IPS-18c (cell line): ENCODE measurements around the gene ASPG.

ENCODE experiments used
- H3K4me3 ChIP-seq: 2 replicates; pipeline ENCODE4 v1.7.0; 2013; ENCODE audit warnings: low read depth, mild to moderate bottlenecking, low read length, moderate library complexity; ENCODE audit not compliant: insufficient read depth
- H3K9me3 ChIP-seq: one replicate; pipeline ENCODE4 v1.6.1; 2013; ENCODE audit warnings: mild to moderate bottlenecking, low read length, moderate library complexity; ENCODE audit not compliant: control insufficient read depth, insufficient read depth

Gene ASPG

DNA sequence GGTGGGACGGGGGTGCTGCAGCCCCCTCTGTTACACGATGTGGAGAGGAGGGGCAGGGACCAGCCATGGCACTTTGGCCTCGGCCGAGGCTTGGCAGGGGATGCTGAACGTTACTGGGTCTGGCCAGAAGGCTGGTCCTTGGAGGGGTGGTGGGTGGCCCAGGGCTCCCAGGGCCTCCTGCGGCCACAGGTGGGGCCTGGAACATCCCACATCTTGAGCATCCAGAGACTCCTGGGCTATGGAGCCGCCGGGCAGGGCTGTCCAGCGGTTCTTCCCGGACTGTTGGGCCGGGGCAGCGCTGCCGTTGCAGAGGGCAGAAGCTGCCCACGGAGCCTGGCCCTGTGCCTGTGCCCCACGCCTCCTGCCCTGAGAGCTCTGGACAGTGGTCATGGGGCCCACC lies 68.7 kb downstream of the ASPG start:
- H3K4me3 ChIP-seq, result no peak overlapping the region
- no peaks in the 10 kb centered on the region for H3K9me3 ChIP-seq

DNA sequence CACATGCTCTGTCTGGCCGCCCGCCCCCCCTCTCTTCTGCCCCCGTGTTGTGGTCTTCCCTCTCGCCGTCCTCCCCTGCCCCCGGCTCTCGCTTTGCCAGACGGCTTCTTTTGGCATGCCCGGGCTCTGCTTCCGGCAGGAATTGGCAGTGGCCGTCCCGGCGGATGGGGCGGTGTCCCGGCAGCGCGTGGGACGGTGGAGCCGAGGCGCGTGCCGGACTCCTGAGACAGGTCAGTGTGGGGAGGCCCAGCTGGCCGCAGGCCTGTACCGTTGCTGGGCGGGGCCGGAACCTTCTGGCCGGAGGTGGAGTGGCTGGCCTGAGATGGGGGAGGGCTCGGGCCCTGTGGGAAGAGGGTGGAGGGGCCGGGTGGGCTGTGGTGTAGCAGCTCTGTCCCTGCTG lies 70.0 kb downstream of the ASPG start:
- H3K9me3 ChIP-seq, result no peaks in the 10 kb centered on the region
- H3K4me3 ChIP-seq, result no peak overlapping the region

DNA sequence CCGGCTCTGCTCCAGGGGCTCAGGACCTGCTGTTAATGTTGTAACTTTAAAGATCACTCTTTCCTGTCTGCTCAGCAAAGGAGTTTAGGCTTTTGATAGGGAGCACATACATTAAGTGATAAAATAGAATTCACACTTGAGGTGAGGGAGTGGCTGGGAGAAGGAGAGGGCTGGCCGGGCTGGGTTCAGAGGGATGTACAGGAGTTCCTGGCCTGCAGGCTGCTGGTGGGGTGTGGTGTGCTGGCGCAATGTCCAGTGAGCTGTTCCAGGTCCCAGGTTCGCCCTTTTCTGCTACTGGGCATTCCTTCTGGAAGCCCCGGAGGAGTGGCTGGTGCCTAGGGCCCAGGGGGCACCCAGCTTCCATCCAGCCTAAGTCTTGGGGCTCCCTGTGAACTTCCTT lies 70.6 kb downstream of the ASPG start:
- Histone ChIP-seq H3K9me3 (no peaks in the 10 kb centered on the region), H3K4me3 (no peak overlapping the region)

DNA sequence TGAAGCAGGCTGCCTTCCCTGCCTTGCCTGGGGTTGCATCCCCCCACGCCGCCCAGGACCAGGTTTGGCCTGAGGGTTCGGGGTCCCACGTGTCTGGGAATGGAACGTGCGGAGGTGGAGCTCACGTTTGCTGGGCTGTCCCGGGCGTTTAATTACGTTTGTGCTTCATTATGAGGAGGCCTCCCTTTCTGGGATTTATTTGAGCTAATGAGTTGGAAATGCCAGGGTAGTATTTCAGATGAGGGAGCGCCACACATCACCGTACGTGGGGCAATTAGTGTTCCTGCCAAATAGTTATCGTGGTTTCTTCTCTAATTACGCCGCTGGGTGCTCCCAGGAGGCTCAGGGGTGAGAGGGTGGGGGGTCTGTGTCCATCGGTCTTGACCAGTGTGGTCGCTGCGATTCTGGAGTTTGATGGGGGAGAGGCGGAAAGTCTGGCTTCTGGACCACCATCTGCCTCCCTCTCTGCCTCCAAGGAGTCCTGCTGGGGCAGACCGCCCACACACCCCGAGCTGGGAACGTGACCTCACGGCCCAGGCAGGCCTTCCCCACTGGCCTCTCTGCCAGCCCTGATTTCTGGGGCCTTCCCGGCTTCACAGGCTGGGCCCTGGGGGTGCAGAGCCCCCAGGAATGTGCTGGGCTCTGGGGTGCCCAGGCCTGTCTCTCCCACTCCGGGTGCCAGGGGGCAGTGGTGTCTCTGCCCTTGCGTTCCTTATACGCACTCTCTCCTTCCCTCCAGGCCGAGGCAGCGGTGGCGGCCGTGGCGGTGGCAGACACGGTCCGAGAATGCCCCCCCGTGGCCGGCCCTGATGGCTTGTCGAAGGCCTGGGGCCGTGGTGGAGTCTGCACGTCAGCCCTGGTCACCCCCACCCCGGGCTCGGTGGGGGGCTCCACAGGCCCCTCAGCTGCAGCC lies 71.8 kb downstream of the ASPG start:
- no peaks in the 10 kb centered on the region for H3K9me3 ChIP-seq
- no peak overlapping the region for H3K4me3 ChIP-seq

DNA sequence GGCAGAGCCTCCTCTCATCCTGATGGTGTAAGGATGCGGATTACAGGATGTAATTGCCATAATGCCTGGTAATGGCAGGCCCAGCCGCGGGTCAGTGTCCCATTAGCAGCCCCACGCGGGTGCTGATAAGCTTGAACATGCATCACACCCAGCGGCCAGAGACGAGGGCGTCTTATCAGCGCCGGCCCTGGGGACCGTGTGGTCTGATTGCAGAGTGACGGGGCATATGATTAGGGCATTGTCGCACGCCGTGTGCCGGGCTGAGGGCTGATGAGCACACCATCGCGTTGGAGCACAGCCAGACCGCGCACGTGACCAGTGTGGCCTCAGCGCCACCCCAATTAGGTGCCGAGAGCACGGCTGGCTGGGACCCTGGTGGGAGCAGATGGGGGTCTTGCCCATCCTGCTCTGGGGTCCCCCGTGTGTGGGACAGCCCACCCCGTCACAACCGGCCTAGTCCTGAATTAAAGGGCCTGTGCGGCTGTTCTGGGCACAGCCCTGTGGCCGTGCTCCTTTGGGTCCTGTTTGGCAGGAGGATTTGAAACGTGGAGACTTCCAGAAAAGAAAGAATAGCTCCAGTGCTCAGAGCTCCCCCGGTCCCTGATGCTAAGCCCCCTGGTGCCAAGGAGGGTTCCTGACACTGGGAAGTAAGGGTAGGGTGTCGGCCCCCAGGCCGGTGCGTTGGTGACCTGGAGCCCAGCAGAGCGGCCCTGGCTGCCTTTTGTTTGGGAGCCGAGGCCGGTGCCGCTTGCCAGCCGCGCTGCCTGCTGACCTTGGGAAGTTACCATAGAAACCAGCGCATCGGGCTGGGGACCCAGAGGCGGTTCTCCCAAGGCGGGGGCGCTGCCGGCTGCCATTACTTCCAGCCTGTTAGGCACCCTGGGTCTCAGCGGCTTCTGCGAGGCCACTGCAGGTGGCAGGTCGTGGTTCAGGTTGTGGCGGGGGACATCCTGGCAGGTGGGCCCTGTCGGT lies 73.6 kb downstream of the ASPG start:
- Histone ChIP-seq H3K4me3 (no peak overlapping the region), H3K9me3 (no peaks in the 10 kb centered on the region)

DNA sequence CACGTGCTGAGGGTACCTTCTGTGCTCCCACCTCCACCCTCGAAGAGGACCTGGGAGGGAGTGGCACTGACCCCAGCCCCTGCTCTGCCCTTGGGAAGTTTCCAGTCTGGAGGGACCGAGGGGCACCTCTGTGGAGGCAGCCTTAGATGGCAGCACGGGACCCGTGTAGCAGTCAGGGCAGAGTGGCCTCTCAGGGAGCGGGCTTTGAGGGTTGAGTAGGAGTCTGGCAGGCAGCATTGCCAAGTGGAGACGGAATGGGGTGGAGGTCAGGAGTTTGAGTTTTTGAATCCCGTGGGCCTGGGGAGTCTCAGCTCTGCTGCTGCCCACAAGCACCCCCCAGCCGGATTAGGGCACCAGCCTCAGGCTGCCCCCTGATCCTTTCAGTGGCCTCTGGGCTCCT lies 74.5 kb downstream of the ASPG start:
- H3K4me3 ChIP-seq, result no peak overlapping the region
- H3K9me3 ChIP-seq, result no peaks in the 10 kb centered on the region

DNA sequence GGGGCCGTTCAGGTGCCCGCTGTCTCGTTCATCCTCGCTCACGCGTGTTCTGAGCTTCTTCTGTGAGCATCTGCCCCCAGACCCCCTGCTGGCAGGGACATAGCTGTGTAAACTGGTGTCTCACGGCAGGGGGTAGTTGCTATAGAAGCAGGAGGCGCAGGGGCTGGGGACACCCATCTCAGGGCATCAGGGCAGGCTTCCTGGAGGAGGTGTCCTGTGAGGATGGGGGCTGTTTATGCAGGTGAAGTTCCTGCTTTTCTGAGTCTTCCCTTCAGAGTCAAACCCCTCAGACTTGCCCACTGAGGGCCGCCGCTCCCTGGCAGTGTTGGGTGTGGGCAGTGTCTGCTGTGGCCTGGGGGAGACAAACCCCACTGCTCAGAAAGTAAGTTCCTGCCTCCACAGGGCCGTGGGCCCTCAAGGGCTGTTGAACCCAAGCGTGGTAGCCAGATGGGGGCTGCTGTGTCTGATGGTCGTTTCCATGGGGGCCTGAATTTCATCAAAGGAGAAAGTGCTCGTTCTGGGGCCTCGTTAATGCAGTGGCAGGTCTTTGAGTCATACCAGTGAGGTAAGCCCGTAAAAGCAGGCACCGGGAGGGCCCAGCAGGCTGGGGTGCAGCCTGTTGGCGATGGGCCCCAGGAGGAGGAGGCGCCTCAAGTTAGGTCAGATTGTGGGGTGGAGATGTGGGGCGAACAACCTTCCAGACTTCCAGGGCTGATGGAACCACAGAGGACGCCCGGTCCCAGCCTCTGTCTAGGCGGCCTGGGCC lies 76.3 kb downstream of the ASPG start:
- no peaks in the 10 kb centered on the region for H3K9me3 ChIP-seq
- H3K4me3 ChIP-seq, result no peak overlapping the region

DNA sequence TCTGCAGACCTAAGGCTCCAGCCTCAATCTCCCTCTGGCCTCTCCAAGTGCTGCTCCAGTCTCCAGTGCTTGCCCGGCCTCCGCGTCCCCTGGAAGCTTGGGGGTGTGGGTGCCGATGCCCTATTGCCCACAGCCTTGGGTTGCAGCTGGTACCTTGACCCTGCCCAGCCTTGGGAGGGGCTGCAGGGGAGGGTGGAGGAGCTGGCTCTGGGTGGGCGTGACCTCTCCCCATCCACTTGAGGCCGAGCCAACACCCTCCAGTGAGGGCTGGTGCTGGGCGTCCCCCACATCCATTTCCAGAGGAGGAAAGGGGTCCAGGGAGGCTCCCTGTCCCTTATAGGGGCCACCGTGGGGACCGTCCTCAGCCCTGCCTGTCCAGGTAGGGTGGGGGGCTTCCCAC lies 77.0 kb downstream of the ASPG start:
- Histone ChIP-seq H3K9me3 (no peaks in the 10 kb centered on the region), H3K4me3 (no peak overlapping the region)

DNA sequence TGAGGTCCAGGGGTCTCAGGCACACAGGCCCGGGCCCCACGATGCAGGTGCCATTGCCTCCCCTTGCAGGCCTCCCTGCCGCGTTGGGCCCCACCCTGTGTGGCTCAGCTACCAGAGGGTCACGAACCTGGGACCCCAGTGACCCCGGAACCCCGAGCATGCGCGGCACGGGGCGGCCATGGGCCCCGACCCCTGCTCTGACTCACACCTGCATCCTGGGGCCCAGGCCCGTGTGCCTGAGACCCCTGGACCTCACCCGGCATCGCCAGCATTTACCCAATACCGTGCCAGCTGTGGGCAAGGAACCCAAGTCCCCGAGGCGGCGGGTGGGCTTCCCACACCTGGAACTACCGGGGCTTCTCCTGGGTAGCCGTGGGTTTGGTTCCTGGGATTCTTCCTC lies 78.0 kb downstream of the ASPG start:
- no peak overlapping the region for H3K4me3 ChIP-seq
- no peaks in the 10 kb centered on the region for H3K9me3 ChIP-seq

DNA sequence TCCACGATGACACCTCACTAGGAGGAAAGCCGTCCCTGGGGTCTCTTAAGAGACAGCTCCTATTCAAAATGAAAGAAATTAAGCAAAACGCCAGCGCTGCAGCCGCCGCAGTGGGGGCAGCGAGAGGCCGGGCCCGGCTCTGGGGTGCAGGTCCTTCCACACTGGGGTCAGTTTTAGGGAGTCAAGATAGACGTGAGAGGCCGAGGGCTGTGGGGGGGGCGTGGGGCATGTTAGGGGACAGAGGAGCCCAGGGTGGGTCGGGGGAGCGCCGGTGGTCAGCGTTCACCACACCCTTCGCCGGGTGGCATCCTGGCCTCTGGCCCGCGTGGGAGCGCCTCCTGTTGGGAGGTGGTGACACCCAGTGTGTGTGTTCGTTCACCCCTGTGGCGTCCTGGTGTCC lies 78.5 kb downstream of the ASPG start:
- Histone ChIP-seq H3K9me3 (no peaks in the 10 kb centered on the region), H3K4me3 (no peak overlapping the region)

DNA sequence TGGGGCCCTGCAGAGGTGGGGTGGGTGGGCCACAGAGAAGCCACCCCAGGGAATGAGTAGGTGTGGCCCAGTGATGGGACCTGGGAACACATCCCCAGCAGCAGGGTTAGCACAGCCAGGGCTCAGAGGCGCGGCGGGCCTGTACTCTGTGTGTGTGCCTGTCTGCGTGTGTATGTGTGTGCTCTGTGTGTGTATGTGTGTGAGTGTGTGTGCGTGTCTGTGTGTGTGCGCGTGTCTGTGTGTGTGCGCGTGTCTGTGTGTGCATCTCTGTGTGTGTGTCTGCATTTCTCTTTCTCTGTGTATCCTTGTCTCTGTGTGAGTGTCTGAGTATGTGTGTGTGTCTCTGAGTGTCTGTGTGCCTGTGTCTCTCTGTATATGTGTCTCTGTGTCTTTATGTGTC lies 79.0 kb downstream of the ASPG start:
- Histone ChIP-seq H3K9me3 (no peaks in the 10 kb centered on the region), H3K4me3 (no peak overlapping the region)
